GM21423 (cell line): ENCODE results near the gene CARM1.
"Not testable (repeated sequence)": the region's sequence is repeated elsewhere in the genome, so short reads cannot be mapped to it uniquely, and the experiment has no call there.

Experiments used
- ATAC-seq: cut with Tn5 transposase; IDR thresholded peaks from one replicate; pipeline ENCODE4 v1.9.1; 2021; ENCODE audit warnings: mild to moderate bottlenecking, moderate library complexity; ENCODE audit not compliant: unreplicated experiment

CARM1 gene

DNA sequence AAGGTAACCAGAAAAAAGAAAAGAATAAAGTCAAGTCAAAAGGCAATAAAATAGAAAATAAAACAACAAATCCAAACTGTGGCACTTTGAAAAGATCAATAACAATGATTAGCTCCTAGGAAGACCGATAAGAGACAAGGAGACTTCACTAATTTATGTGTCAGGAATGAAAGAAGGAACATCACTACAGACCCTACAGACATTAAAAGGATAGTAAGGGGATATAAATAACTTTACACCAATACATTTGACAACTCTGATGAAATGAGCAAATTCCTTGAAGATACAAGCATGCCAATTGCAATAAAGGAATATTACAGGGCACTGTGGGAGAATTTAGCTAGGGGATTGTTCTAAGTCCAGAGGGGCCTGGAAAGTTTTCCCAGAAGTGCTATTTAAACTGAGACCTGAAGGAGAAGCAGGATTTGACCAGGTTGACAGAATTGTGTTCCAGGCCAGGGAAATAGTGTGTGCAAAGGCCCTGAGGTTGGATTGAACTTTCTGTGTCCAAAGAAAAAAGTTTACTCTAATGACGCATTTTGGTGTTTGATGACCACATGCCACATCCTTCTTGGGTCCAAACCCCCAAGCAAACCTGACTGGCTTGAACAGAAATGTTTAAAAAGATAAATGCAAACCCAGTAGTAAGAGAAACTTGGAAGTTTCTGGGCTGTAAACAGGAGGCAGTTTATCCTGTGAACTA, 24.7 kb upstream of the CARM1 start:
- ATAC-seq: no peak

DNA sequence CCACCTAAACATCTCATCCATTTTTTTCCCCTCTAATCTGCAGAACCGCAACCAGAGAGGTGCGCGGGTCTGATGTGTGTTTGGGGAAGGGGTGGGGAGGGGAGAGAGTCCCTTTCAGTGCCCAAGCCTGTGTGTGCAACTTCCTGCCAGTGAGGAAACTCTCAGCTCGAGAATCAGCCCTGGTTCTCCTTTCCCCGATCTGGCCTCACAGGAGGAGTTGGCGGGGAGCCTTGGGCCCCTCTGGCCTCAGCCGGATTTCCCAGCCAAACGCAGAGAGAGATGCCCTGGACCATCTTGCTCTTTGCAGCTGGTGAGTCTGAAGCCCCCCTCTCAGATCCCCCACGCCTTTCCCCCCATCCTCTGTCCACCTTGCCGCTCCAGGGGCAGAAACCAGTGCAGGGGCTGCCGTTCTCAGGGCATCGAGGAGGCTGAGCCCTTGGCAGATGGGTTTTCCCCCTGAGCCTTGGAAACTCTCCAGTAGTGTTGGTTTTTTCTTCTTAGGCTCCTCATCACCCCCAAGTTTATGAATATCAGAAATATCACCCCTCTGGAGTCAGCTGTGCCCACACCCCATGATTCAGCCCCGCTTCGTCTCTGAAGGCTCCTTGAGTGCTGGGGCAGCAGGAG, 23.0 kb upstream of the CARM1 start, which contains the start of gene C19orf38:
C19orf38 (plus strand) TSS at position 186 of the 627 bp plus-strand sequence; CDS start at position 280, 94 bp downstream.
- ATAC-seq: no peak

DNA sequence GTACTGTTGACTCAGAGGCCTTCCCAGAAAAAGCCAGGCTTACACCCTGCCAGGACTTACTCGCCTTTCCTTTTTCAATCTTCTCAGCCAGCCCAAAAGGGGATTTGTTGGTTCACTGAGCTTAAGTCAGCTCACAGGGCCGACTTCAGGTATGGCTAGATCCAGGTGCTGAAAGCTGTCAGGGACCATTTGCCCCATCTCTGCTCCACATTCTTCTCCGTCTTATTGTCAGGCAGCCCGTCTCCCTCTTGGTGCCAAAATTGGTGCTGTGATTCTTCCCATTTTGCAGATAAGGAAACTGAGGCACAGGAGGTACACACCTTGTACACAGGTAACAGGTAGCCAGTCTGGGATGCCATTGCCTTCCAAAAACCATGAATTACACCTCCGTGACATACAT, 20.7 kb upstream of the CARM1 start:
- no peak for ATAC-seq

DNA sequence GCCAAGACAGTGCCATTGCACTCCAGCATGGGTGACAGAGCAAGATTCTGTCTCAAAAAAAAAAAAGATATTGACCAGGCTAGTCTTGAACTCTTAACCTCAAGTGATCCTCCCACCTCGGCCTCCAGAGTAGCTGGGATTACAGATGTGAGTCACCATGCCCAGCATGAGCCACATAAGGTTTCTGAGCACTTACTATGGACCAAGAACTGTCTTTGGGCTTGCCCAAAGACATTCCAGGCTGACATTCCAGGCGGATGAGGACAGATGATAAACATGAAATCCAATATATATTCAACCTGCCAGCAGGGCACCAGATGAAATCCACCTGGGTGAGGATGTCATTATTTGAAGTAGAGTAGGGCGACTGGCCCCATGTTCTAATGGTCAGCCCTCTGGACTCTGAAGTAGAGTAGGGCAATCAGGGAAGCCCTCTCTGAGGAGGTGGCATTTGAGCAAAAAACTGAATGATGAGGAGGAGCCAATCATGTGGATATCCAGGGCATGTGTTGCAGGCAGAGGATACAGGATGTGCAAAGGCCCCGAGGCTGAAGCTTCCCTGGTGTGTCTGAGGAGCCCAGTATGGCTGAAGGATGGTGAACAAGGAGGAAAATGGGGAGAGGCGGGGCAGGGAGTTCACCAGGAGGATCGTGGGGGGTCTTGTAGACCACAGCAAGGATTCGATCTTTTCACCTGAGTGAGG, 19.1 kb upstream of the CARM1 start:
- ATAC-seq: no peak

DNA sequence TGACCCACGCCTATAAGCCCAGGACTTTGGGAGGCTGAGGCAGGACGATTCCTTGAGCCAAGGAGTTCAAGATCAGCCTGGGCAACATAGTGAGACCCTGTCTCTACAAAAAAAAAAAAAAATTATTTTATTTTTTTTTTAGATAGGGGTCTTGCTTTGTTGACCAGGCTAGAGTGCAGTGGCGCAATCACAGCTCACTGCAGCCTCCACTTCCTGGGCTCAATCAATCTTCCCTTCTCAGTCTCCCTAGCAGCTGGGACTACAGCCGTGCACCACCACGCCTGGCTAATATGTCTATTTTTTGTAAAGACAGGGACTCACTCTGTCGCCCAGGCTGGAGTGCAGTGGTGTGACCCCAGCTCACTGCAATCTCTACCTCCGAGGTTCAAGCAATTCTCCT, 18.4 kb upstream of the CARM1 start:
- ATAC-seq: no peak

DNA sequence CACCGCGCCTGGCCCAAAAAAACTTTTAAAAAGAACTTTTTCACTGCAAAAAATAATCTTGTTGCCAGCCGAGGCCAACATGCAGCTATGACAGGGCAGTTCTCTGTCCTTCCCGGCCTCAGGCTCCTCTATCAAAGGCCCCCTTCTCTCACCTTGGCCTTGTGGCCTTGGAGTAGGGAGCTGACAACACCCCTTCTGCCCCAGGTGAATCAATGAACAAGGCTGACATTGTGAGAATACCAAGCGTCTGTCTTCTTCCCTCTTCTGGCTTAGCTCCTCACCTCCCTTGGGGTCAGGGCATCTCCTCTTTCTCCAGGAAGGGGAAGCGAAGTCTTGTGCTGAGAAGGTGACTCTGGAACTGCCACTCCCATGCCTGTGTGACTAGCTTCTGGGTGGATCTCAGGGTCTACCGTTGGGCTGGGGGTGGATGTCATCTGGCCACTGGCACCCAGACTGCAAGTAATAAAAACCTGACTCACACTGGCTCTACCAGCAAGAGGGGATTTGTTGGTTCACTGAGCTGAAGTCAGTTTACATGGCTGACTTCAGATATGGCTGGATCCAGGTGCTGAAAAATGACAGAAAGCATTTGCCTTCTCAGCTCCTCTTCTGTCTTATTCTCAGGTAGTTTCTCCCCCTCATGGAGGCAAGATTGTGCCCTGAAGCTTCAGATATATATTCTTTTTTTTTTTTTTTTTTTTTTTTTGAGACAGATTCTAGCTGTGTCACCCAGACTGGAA, 16.8 kb upstream of the CARM1 start:
- no peak for ATAC-seq

DNA sequence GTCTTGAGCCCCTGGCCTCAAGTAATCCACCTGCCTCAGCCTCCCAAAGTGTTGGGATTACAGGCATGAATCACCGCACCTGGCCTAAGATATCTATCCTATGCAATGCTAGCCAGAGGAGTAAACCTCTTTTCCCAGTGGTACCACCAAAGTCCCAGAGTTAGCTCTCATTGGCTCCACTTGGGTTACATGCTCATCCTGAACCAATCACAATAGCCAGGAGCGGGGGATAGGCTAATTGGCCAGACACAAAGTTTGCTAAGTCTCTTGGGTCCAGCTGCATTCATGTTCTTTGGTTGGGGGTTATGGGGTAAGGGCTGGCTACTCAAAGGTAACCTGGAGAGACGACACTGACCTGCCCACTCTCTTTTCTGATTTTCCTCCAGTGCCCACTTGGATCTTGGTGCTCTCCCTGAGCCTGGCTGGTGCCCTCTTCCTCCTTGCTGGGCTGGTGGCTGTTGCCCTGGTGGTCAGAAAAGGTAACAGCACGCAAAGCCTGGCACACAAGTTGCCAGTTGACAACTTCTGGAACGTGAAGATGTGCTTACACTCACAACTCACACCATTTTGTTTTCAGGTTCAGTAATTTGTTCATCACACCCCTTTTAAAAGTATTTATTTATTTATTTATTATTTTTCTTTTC, 15.4 kb upstream of the CARM1 start:
- ATAC-seq: no peak

DNA sequence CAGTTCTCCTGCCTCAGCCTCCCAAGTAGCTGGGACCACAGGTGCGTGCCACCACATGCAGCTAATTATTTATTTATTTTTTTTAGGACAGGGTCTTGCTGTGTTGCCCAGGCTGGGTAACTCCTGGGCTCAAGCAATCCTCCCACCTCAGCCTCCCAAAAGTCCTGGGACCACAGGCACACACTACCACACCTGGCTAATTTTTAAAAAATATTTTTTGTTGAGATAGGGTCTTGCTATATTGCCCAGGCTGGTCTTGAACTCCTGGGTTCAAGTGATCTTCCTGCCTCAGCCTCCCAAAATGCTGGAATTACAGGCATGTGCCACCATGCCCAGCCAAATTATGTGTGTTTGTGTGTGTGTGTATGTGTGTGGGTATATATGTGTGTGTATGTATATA, 14.5 kb upstream of the CARM1 start:
- not testable (repeated sequence) for ATAC-seq

DNA sequence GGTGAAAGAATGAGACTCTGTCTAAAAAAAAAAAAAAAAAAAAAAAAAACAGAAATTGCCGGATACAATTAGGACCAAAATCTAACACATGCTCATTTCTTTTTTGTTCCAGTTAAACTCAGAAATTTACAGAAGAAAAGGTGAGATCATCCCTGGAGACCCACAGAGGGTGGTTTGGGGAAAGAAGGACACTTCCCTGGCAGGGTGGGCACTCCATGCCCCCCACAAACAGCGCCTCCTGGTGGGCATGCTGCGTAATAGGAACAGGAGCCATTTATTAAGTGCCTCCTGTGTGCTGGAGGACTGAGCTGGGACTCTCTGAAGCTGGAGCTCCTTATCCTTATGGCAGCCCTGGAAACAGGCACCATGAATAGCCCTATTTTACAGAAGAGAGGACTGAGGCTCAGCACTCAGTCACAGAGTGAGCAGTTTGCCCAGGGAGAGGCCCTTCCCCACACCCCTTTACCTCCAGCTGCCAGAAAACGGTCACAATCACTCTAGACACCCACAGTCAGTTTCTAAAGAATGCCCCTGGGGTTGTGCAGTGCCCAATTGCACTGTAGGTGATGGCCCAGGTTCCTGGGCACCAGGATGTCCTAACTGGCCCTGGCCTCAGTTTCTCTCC, 13.0 kb upstream of the CARM1 start:
- no peak for ATAC-seq

DNA sequence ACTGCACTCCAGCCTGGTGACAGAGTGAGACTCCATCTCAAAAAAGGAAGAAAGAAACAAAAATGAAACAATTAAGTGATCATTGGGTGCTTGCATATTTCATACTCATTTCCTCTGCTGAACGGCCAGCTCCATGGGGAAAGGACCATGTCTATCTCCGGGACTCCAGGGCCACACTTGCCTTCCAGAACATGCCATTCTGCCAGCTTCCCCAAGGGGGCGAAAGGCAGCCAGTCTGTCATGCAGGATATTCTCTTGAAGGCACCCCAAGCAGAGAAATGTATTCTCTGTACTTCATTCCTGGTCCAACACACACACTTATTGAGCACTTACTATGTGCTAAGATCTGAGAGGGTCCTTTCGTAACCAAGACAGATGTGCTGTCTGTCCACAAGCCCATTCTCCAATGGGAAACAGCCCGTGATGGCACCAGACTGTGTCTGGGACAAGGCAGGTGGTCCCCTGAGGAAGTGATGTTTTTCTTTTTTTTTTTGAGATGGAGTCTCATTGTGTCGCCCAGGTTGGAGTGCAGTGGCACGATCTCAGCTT, 10.2 kb upstream of the CARM1 start:
- no peak for ATAC-seq

DNA sequence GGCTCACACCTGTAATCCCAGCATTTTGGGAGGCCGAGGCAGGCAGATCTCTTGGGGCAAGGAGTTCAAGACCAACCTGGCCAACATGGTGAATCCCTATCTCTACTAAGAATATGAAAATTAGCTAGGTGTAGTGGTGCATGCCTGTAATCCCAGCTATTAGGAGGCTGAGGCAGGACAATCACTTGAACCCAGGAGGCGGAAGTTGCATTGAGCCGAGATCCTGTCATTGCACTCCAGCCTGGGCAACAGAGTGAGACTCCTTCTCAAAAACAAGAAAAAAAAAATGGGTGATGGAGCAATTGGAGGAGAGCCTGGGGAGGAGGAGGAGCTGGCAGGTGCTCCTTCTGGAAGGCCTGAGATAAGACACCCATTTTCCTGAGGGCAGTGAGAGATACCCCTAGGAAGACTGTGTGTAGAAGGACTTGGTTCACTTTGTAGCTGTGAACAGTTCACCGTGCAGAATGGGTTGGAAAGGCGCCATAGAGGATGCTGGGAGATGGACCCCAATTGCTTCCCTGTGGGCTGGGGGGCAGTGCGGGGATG, 8.7 kb upstream of the CARM1 start:
- ATAC-seq: no peak

DNA sequence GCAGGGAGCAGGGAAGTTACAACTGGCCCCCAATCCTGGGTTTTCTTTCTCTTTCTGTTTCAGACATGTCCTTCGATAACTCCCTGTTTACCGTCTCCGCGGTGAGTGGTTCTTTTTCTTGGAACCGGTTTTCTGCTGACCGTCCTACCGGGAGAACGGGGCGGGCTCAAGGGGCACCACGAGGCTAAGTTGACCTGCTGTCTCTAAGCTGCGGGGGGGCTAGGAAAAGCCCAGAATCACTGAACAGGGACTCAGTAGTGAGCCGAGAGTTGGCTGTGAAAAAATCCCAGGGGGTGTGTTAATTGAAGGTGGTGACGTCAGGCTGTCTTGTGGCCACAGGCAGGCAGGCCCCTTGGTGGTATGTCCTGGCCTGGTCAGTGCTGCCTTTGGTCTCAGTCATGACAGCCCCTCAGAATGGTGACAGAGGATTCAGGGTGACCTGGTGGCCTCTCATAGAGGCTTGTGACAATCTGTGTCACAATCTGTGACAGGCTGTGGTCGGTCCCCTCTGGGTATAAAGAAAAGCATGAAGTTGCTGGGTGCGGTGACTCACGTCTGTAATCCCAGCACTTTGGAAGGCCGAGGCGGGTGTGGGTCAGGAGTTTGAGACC, 8.1 kb upstream of the CARM1 start:
- ATAC-seq: no peak

DNA sequence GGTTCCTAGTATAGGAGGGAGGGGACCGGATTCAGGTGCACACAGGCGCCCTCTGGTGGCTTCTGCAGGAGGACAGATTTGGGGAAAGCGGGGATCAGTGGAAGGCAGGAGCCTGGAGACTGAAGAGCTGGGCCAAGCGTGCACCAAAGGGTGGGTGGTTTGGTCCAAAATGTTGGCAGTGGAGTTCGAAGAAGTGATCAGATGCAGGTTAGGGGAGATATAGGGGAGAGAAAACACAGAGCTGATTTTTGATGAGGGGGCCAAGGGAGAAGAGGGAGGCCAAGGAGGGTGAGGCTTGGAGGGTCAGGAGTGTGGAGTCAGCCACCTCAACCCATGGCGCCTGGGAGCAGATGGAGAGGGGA, 6.8 kb upstream of the CARM1 start:
- ATAC-seq: no peak

DNA sequence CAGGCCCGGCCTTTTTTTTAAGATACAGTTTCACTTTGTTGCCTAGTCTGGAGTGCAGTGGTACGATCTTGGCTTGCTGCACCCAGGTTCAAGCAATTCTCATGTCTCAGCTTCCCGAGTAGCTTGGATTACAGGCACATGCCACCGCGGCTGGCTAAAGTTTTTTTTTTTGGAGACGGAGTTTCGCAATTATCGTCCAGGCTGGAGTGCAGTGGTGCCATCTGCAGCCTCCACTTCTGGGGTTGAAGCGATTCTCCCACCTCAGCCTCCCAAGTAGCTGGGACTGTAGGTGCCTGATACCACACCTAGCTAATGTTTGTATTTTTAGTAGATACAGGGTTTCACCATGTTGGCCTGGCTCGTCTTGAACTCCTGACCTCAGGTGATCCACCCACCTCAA, 4.9 kb upstream of the CARM1 start:
- ATAC-seq: no peak

DNA sequence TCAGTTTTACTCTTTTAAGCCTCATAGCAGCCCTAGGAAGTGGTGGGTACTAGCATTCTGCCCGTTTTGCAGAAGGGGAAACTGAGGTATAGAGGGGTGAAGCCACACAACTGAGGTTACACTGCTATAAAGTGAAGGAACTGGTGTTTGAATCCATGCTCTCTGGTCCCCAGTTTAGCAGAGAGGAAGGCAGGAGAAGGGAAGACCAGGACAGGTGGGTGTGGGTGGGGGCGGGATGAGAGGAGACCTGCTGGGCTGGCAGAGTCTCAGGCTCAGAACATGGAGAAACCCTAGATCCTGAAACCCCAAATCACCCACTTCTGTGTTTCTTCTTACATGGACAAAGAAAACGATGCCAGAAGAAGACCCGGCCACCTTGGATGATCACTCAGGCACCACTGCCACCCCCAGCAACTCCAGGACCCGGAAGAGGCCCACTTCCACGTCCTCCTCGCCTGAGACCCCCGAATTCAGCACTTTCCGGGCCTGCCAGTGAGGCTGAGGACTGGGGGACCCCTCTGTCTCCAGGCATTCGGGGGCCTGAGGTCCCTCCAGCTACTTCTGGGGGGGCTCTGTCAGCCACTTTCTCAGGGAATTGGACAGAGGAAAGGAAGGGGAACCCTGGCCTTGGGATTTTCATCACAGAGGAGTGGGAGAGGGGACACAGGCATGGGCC, 2.3 kb upstream of the CARM1 start:
- ATAC-seq: no peak

DNA sequence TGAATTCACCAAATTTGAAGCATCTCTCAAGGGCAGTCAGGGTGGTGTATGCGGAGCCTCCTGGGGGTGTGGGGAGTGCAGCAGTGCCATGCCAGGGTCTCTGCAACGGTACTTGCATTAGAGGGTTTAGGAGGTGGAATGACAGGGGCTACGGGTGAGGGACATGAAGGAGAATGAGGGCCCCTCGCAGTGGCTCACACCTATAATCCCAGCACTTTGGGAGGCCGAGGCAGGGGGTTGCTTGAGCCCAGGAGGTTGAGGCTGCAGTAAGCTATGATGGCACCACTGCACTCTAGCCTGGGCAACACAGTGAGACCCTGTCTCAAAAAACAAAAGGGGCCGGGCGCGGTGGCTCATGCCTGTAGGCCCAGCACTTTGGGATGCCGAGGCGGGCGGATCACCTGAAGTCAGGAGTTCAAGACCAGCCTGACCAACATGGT, 1.5 kb upstream of the CARM1 start:
- not testable (repeated sequence) for ATAC-seq

DNA sequence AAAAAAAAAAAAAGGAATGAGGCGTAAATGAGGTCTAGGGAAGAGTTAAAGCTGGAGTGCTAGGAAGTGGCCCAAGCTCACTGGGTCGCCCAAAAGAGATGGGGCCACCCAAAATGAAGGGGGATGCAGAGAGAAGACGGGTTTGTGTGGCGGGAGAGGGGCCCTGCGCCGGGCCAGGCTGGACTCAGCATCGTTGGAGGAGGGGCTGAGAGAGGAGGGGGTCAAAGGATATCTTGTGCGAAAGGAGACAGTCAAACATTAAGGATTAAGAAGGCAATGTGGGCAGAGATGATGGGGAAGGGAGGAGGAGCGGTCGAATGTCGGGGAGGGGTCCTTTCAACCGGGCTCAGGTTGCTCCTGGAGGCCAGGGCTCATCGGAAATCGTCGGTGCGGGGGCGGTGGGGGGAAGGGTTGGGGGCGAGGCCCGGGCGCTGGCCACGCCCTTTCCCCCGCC, 825 bp upstream of the CARM1 start:
- ATAC-seq: no peak

DNA sequence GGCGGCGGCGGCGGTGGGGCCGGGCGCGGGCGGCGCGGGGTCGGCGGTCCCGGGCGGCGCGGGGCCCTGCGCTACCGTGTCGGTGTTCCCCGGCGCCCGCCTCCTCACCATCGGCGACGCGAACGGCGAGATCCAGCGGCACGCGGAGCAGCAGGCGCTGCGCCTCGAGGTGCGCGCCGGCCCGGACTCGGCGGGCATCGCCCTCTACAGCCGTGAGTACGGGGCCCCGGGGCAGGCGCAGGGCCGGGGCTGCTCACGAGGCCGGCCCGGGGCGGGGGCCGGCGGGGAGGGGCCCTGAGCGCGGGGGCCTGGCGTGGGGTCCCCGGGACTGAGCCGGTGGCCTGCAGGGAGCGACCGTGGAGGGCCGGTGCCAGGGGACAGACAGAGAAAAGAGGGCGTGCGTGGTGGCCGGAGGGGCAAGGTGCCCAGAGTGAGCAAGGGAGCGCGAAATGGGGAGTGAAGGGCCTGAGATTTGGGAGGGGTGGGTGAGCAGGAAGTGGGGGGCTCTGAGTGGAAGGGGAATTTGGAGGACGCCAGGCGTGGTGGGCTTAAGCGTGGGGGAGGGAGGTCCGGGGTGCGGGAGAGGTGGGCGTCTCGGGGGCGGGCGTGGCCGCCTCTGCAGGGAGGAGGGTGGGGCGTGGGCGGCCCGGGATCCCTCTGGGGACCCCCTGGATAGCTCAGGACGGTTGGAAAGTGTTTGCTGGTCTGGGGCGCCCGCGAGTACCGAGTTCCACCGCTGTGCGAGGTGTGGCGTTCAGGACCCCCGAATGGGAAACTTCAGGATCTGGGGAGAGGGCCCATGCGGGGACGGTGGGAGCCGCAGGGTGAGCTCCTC, 575 bp downstream of the CARM1 start:
- ATAC-seq: peak; percentile 2
